ENCODE results near the gene CES5A. TPM values are rescaled to one million over a fixed set of nuclear protein-coding genes. Genes with fewer than 3 reads are reported as not detected.

The CES5A gene
- polyA plus RNA-seq (2011; rRNA removed) = not detected in 2 replicates
- polyA minus RNA-seq (2011; rRNA and poly(A)+ RNA removed) = not detected in 2 replicates

DNA sequence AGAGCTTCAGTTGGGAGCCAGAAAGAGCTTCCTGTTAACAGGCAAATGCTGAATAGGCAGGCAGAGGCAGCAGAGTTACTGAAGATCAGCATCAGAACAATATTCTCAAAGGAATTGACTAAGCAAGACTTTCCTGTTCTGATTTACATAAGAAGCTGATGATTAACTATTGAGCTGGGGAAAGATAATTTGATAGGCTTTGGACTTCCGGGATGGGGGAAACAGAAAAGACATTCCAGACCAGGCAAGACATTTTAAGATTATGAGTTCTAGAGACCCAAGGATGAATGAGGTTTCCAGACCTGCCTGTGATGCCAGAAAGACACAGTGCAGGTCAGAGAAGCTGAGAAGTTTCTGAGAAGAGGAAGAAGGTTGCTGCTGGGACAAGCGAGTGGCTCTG, at the start of gene CES5A:
Gene CES5A, minus strand, starts transcription at position 101 of the 400 bp plus-strand sequence. CDS start 152 bp downstream, outside the sequence.
- ChIA-PET POLR2A (interaction anchor here (0.6 kb wide), 2 partner anchors 375 to 721 kb away, joined by 3 read pairs; no protein-coding TSS in a partner anchor), CTCF (interaction anchor here (1.3 kb wide), 1 partner anchor 443 kb away, joined by 3 read pairs; no protein-coding TSS in a partner anchor)
- Histone ChIP-seq H3K27me3 (ENCODE audit: control insufficient read depth, insufficient read depth, low read length) (no peaks in the 10 kb centered on the region), H3K27ac (ENCODE audit: low read depth, low read length) (no peak within 1 kb of the TSS), H3K4me3 (ENCODE audit: low read depth, low read length) (no peak within 1 kb of the TSS), H3K9me3 (ENCODE audit: control insufficient read depth, insufficient read depth, low read length) (no peaks in the 10 kb centered on the region)
- TF ChIP-seq CTCF (IDR thresholded peaks at IDR 0.05; ENCODE audit: low read depth, low read length) = no peak
- no peak for DNase-seq (ENCODE audit: low read depth, low spot score)

DNA sequence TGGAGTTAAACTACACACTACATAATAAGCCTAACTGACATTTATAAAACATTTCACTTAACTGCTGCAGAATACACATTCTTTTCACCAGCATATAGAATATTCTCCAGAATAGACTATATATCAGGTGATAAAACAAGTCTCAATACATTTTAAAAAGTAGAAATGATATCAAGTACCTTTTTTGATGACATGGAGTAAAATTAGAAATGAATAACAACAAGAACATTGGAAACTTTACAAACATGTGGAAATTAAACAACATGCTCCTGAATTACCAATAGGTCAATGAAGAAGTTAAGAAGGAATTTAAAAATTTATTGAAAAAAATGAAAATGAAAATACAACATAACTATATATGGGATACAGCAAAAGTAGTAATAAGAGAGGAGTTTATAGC, 47.5 kb upstream of the CES5A start:
- CTCF ChIA-PET = interaction anchor here (1.1 kb wide), 1 partner anchor 22 kb away, joined by 9 read pairs; no protein-coding TSS in a partner anchor
- POLR2A ChIA-PET = no interaction called here
- TF ChIP-seq CTCF (IDR thresholded peaks at IDR 0.05; ENCODE audit: low read depth, low read length) = no peak
- Histone ChIP-seq H3K27ac (ENCODE audit: low read depth, low read length) (no peak overlapping the region), H3K4me3 (ENCODE audit: low read depth, low read length) (no peak overlapping the region), H3K27me3 (ENCODE audit: control insufficient read depth, insufficient read depth, low read length) (no peaks in the 10 kb centered on the region), H3K9me3 (ENCODE audit: control insufficient read depth, insufficient read depth, low read length) (no peaks in the 10 kb centered on the region)
- DNase-seq (ENCODE audit: low read depth, low spot score) = no peak

DNA sequence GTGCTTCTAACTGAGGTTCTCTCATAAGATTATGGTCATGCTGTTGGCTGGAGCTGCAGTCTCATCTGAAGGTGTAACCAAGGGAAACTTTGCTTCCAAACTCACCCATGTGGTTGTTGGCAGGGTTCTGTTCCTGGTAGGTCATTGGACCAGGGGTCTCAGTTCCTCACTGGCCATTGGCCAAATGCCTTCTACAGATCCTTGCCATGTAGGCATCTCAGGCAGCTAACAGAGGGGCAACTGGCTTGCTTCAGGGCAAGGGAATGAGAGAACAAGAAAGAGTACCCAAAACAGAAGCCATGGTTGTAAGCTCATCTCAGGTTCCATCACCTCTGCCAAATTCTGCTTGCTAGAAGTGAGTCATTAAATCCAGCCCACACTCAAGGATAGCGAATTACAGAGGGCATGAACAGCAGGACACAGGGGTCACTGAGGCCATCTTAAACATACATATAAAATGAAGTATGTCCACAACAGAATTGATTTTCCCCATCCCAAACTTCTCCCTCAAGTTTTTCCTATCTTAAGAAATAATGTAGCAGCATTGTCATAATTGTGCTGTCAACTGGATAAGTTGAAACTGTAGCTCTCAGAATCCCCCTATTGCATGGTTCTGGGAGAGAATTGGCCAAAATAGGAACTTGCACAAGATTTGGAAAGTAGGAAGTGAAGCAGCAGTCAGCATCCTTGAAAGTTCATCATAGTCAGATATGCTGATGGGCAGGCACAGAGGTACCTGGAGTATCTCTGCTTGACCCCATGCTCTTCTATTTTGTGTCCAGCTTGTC, 42.4 kb upstream of the CES5A start:
- H3K27me3 ChIP-seq (ENCODE audit: control insufficient read depth, insufficient read depth, low read length) = no peaks in the 10 kb centered on the region
- ChIA-PET POLR2A (no interaction called here), CTCF (no interaction called here)
- no peak for TF ChIP-seq CTCF (IDR thresholded peaks at IDR 0.05; ENCODE audit: low read depth, low read length)
- H3K27ac ChIP-seq (ENCODE audit: low read depth, low read length) = no peak overlapping the region
- H3K9me3 ChIP-seq (ENCODE audit: control insufficient read depth, insufficient read depth, low read length) = no peaks in the 10 kb centered on the region
- no peak overlapping the region for H3K4me3 ChIP-seq (ENCODE audit: low read depth, low read length)
- DNase-seq (ENCODE audit: low read depth, low spot score) = no peak

- no peak for TF ChIP-seq CTCF (IDR thresholded peaks at IDR 0.05; ENCODE audit: low read depth, low read length)
- ChIA-PET CTCF (interaction anchor here (0.7 to 1.4 kb wide), 2 partner anchors 28 to 29 kb away, joined by 3 to 4 read pairs; no protein-coding TSS in a partner anchor), POLR2A (no interaction called here)
- Histone ChIP-seq H3K9me3 (ENCODE audit: control insufficient read depth, insufficient read depth, low read length) (no peaks in the 10 kb centered on the region), H3K27me3 (ENCODE audit: control insufficient read depth, insufficient read depth, low read length) (no peaks in the 10 kb centered on the region), H3K27ac (ENCODE audit: low read depth, low read length) (no peak overlapping the region), H3K4me3 (ENCODE audit: low read depth, low read length) (no peak overlapping the region)
- DNase-seq (ENCODE audit: low read depth, low spot score) = no peak
Observed at GRCh38 chr16:55915096-55915827, 40.1 kb upstream of the CES5A start.

DNA sequence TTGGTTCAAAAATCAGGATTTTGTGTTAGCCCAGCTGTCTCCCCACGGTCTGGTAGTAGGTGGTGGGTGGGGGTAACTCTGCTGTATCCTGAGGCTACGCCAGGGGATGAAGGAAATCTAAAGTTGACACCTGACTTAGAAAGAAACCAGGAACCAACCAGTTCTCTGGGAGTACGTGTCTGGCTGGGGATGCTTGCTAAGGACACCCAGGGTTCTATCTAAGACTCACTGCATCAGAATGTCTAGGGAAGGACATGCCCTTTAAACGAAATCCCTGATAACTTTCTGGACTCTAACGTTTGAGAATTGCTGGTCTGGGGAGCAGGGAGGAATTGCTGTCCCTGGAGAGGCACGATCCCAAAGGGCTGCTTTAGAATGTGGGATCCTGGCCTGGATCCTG, 39.2 kb upstream of the CES5A start:
- H3K4me3 ChIP-seq (ENCODE audit: low read depth, low read length) = no peak overlapping the region
- no peak overlapping the region for H3K27ac ChIP-seq (ENCODE audit: low read depth, low read length)
- TF ChIP-seq CTCF (IDR thresholded peaks at IDR 0.05; ENCODE audit: low read depth, low read length) = no peak
- DNase-seq (ENCODE audit: low read depth, low spot score) = no peak
- POLR2A ChIA-PET = no interaction called here
- CTCF ChIA-PET = no interaction called here
- no peaks in the 10 kb centered on the region for H3K27me3 ChIP-seq (ENCODE audit: control insufficient read depth, insufficient read depth, low read length)
- no peaks in the 10 kb centered on the region for H3K9me3 ChIP-seq (ENCODE audit: control insufficient read depth, insufficient read depth, low read length)

All from AG04450 (cell line).